Stimulated activated CD8-positive, alpha-beta memory T cell treated with anti-CD3 and anti-CD28 coated beads, Interleukin-15, amount 100 ng/mL, for 24 hours (primary cell): Measurements from ENCODE around the gene KCNC2.

ENCODE experiments used
- DNase-seq: peaks from one replicate; pipeline ENCODE4 v3.0.0-alpha.2; 2020; ENCODE audit warnings: low read depth

KCNC2 gene

DNA sequence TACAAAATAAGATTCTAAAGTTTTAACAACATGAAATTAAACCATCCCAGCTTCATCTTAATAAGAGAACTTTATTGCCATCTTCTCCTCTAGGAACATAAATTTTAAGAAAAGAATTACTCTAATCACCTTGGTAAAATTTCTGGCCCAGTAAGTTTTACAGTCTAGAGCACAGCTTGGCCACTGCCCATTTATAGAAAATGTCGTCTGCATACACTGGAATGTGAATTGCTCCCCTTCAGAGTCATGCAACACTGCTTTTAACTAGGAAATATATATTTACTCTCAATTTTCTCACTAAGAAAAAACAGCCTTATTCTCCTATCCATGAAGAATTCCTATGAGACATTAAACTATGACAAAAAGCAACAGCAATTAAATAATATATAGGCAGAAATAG lies 48.2 kb downstream of the KCNC2 start:
- no peak for DNase-seq

DNA sequence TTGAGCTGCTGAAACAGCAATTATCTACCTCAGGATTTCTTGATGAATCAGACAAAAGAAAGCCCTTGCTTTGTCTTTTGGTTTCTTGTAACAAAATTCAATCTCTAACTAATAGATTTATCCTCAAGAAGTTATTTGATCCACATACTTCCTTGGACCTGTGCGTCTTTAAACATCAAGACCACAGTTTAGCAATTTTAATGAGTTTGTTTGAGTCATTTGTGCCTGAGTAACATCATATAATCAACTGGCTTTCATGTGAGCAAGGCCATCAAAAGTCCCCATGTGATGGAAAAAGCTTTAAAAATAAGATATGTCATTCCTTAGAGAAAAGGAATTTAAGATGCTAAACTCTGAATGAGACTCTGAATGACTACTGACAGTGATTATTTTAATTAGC lies 52.3 kb downstream of the KCNC2 start:
- no peak for DNase-seq

DNA sequence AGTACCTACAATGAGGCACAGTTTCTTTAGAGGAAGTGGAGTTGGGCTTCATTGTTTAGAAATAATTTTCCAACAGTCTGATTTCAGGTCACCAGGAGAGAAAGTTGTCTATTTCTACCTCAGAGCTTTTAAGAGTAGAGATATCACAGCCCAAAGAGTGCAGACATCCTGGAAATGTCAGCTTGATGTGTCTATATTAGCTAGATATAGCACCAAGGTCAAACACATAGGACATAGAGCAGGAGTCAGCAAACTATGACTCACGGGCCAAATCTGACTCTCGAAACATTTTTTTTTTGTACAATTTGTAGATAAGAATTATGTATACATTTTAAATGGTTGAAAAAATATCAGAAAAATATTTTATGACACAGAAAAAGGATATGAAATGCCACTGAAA lies 53.7 kb downstream of the KCNC2 start:
- no peak for DNase-seq

DNA sequence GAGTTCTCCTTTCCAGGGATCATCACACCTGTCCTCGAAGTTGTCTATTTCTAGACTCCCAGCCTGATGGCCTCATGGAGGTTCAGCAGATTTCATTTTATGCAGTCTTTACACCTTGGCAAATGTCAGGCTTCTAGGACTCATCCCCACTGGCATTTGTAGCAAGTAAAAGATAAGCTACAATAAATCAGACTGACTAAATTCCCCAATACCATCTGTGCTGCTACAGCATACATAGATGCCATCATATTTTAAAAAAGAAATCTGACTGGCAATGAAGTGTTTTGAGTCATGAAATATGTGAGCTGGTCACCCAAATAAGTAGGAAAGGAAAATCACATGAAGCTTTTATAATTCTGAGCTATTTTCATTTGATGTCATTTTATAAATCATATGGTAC lies 55.3 kb downstream of the KCNC2 start:
- no peak for DNase-seq

DNA sequence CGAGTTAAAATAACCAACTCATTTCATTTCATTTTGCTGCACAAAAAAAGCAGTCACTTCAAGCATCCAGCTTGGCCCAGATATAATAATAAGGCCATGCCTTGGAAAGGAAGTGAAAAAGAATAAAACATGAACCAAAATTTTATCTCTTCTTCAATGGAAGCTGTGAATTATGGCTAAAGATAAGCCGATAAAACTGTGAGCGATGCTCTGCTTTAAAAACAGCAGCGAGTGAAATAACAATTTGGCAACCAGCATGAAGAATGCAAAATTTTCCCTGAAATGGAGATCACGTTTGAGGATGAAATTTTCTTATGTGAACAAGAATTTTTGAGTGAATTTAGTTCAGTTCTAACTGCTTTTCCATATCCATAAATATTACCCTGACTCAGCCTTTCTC lies 70.4 kb downstream of the KCNC2 start:
- DNase-seq: no peak

DNA sequence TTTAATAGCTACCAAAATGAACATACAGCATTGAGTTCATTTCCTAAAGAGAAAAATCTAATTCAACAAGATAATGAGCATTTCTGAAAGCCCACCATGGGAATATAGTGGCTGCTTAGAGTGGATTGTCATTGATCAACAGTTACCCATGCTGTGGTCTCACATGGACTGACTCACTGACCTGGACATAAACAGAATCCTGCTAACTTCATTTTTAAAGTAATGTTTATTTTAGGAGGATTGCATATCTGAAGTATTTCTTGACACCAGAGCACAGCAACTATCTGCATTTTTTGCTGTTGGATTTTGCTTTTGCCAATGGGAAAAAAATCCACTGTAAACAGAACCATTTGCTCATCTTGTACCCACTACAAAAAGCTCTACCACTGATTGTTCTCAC lies 71.7 kb downstream of the KCNC2 start:
- no peak for DNase-seq

DNA sequence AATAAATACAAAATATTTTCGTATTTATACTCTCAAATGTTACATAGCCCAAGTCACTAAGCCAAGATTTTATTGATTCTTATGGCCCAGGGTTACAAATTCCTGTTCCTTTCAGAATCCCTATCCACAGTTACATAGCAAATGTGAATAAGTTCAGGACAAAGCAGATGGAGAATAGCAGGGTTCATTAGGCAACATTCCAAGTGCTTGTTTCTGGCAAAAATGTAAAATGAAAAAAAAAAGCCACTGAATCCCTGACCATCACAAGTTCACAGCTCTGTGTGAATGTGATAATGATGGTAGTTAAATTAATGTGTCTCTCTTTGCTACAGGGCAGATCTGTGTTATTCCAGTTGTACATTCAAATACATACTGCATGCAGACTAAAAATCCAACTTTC lies 74.6 kb downstream of the KCNC2 start:
- no peak for DNase-seq

DNA sequence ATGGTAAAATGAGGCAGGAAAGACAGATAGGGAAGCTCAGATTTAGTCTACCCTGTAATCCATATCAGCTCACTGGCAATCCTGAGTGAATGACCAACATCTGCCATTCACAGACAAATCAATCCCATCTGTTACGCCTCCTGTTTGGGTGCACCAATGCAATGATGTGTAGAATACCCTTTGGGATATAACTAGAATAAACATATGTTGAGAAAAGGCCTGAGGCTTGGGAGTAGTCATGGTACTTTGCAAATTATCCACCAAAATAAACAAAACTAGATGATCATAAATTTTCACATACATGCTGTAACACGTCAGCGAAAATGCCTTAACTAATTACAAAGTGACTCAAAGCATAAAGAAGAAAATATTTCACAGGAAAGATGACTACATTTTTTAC lies 78.8 kb downstream of the KCNC2 start:
- DNase-seq: no peak

DNA sequence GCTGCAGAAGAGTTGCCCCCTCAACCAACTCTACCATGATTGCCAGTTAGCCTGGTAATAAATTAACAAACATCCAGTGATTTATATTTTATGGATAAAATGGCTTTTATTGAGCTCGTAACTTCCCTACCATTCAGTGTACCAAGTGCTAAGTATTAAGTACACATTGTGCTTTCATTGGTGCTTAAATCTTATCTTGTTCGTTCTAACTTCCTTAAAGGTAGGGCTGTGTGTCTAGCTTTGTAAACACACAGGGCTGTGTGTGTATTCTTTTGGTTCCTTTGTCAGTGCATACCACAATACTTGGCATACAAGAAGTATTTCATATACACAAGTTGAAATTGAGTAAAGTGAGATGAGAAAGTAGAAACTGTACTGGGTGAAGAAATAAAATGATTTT lies 80.4 kb downstream of the KCNC2 start:
- no peak for DNase-seq

DNA sequence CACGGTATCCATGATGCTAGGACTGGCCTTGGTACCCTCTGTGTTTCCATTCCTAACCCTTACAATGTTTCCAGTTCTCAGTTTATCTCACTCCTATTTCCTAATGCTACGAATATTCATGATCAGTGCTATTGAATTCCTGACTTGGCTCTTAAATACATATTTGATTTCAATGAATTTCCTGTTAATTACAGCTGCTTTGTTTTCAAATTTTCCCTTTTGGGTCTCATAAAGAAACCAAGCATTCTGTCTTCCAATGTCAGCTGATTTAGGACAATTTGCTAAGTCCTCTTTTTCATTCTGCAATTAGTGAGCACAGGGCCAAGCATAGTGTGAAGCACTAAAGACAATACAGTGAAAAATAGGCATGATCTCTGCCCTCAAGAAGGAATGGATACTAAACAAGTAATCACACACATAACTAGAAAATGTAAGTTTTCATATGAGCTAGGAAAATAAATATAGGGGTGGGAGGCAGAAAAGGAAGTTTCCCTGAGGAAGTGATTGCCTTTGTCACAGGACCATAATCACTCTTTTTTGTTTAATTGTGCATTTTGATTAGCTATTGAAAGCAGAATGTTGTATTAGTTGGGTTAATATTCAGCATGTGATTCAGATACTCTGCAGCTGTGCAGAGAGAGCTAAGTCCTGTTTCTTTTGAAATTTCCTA lies 88.5 kb downstream of the KCNC2 start:
- DNase-seq: no peak

DNA sequence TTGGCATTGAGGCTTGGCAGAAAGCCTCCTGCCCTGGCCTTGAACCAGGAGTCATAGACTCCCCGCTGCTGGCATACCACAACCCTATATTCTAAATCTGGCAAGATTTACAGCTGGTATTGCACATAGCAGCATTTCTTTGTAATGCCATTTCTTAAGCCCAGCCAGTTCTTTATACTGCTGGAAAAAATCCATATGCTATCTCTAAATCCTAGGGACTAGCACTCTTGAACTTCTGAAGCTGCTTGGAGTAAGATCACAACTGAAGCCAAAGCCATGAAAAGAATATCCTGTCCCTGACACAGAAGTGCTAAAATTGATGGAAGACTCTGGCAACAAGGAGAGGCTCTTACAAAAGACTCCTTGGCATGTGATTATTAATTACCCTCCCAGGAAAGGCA lies 89.3 kb downstream of the KCNC2 start:
- no peak for DNase-seq

DNA sequence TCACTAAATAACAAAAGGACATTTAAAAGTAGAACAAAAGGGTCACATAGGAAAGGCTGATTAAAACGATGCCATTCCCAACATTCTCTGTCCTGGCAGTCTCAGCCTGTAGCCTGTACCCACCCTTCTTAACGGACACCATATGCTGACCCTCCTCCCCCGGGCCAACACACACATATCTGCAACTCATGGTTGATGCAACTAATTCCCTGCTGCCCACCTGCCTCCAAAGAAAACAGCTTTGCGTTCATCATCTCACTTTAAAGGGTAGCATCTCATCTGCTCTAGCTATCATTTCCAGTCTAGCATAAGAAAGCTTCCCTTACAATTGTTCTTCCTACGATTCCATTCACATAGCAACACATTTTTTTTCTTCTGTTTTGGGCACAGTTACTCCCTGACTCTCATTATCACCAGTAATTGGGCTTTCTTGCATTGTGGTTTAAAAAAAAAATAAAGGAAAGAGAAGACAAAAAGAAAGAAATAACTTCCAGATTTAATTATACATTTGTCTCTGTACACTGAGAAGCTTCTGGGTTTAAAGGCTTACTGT lies 92.9 kb downstream of the KCNC2 start:
- DNase-seq: no peak

DNA sequence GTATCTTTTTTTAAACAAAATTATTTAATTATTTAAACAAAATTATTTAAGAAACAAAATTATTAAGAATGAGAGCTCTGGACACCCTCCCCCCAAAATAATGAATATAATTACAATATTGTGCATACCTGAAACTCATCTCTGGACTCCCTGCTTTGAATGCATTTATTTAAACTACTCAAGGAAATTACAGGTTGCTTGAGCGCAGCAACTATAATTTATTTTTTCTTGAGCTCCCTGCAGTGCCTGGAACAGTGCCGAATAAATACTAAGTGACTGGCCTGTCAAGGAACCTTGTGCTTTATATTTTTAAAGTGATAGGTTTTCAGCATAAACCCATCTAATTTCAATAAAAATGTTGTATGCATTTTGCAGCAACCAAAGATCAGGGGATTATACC lies 93.9 kb downstream of the KCNC2 start:
- no peak for DNase-seq

DNA sequence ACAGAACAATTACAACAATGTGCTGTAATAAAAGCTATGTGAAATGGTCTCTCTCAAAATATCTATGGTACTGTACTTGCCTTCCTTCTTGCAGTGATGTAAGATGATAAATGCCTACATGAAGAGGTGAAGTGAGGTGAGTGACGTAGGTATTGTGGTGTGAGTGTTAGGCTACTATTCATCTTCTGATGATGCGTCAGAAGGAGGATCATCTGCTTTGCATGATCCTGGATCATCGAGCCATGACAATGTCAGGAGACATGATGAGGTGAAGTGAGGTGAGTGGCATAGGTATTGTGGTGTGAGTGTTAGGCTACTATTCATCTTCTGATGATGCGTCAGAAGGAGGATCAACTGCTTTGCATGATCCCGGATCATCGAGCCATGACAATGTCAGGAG lies 105.8 kb downstream of the KCNC2 start:
- no peak for DNase-seq

DNA sequence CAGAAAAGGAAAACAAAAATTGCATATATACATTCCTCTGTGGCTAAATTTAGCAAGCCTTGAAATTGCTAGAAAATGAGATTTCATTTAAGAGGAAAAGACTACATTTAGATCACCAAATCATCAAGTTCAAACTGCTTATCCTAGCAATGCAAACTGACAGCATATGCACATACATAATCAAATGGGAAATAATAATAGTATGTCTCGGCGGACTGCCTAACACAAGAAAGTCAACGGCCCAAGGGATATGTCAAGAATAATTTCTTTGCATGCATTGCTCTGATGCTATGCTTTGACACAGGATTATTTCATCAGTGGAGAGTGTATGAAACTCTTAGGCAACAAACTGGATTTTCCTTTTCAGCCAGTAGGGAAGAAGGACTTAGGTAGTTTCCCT lies 107.9 kb downstream of the KCNC2 start:
- no peak for DNase-seq

DNA sequence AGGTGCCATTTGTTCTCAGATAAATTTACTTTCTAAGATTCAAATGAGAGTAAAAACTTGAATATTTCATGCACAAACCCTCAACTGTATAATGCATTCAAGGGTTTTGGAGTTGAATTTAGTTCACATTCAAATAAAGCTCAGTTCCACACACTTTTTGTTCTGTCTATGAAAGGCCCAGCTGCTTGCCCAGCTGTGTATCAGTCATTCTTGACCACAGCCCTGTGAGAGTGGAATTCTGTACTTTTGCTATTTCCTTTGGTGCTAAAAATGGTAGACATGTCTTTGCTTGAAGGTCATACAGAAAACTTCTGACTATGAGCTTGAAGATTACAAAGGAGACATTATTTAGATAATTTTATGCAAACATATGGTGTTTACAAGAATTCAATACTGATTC lies 110.4 kb downstream of the KCNC2 start:
- DNase-seq: no peak

DNA sequence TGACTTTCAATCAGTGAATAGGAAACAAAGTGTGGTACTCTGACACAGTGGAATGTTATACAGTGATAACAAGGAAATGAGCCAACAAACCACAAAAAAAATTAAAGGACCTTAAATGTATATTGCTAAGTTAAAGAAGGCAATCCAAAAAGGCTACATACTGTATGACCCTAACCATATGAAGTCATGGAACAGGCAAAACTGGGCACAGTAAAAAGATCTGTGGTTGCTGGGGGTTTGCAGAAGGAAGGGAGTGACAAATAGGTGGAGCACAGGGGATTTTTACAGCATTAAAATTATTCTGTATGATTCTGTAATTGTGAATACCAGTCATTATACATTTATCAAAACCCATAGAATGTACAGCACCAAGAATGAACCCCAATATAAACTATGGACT lies 112.6 kb downstream of the KCNC2 start:
- no peak for DNase-seq

DNA sequence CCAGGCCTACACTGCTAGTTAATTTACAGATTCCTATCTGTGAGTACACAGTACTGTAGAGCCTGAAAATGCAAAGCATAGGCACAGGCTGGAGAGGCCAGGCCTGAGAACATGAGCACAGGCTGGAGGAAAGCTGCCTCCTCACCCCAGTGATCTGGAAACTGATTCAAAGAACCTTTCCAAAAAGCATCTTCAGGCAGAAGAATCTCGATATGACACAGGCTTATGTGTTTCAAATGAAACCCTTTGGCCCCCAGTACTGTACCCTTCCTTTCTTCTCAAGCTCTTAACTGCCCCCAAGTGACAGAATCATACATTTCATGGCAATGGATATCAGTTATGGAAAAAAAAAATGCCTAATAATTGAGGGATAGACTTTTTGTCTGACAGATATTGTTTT lies 122.0 kb downstream of the KCNC2 start:
- DNase-seq: no peak

DNA sequence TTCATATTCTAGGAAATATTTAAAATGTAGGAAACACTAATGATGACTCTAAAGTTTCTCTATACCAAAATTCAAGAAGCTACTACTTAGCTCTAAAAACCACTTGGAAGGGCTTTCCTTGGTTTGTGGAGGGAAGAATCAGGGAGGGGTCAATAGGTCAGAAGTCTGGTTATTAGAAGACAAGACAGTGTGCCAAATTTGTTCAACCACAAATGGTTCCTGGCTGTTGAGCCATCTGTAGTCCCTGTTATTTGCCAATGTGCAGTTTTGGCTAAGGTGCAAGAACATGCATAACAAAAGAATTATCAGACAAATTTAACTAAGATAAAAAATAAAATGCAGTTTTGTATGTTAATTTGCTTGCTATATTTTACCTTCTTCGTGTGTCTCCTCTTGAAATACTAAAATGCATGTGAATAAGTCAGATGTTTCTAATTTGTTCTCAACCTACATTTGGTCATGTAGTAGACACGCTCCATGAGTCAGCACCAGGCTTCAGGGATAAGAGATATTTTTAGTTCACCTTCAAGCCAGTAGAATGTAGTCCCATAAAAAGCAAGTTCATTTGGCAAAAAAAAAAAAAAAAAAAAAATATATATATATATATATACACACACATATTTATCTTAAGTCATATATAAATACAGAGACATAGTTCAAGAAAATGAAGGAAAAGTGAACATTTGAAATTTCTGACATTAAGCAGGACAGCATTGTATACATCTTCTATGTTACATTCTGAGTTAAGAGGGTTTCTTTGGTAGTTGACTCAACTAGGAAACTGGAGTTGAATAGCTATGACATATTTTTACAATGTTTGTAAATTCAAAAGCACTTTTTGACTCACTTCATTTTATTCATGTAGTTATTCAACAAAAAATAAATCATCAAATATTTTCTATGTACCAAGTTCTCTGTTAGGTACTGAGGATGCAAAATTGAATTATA lies 123.3 kb downstream of the KCNC2 start:
- DNase-seq: no peak

DNA sequence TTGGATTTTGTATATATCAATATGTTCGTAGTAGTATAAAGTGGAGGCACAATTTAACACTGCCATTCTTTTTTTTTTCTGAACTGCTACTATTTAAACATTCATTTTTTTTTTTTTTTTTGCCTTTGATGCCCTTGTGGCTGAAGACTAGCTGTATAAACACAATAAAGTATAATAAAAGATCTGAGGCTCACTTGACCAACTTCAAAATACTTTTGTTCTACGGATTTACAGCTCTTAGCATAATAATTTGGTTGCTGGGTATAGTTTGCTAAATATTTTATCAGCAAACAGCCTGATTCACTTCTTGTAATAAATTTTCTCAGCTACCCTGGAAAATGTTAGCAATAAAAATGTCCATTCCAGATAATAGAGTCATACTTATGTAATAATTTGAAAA lies 128.3 kb downstream of the KCNC2 start:
- no peak for DNase-seq

DNA sequence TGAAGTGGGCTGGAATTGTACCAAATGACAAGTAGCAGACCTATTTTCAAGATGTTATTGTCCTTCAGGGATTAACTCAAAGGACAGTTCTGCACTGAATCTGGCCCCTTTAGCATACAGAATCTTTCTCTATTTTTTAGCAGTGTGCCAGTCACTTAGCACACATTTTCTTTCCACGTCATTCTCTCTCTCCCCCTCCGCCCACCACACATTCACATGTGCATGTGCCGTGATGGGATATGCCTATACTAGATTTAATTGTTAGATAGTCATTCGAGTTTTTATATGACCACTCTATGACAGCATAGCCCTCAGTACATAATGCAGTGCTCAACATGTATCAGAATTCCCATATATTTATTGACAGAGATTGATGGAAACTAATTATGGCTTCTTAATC lies 129.1 kb downstream of the KCNC2 start:
- no peak for DNase-seq

DNA sequence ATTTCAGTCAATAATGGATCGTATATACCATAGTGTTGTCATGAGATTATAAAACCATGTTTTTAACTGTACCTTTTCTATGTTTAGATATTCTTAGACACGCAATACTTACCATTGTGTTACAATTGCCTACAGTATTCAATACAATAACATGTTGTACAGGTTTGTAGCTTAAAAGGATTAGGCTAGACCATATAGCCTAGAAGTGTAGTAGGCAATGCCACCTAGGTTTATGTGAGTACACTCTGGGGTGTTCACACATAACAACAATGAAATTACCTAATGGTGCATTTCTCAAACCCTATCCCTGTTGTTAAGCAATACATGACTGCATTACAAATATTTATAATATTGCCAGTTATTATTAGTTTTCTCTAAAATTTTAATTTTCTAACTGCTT lies 144.2 kb downstream of the KCNC2 start:
- no peak for DNase-seq

DNA sequence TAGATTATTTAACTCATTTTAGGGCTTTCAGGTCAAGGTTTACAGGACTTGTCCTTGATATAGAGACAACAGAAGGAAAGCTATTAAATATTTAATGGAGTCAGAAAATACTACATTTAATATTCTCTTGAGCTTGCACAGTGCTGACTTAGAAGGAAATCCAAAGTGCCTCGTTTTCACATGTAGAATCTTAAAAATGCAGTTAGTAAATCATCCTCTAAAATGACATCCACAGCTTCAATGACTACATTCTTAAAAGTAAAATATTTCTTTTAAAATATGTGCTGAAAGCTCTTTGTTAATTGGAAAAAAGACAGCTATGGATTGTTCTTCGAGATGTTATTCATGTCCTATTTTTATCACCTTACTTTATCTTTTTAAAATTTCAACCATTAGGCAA lies 146.9 kb downstream of the KCNC2 start:
- no peak for DNase-seq
